Caco-2 (cell line): ENCODE data around the gene GSK3B. TPM values are rescaled to one million over a fixed set of nuclear protein-coding genes. Genes with fewer than 3 reads are reported as not detected.
"Not testable (repeated sequence)": the region's sequence is repeated elsewhere in the genome, so short reads cannot be mapped to it uniquely, and the experiment has no call there.

Source experiments
- BruUV-seq: library from RNA; stranded (reverse); fragments of 400-500 nt; replicated peaks from 2 replicates; lab custom pipeline; 2021; lab: Mats Ljungman, UMichigan
- CTCF ChIA-PET: fragments of 300-600 bp; sonication (Branson Sonifier 250); formaldehyde crosslinking; loops from one replicate; lab custom pipeline; 2022; ENCODE audit warnings: antibody characterized with exemption; lab: Charles Lee
- POLR2A ChIA-PET: fragments of 300-600 bp; sonication (Branson Sonifier 250); formaldehyde crosslinking; loops from one replicate; lab custom pipeline; 2022; ENCODE audit warnings: antibody characterized with exemption; lab: Charles Lee
- DNase-seq, 2 experiments: peaks; one replicate each; pipeline versions ENCODE4 v3.0.0 to v3.0.0-alpha.2; 2020 to 2022
- H3K27me3 ChIP-seq: replicated peaks from 2 replicates; pipeline ENCODE4 v1.6.0; 2011; ENCODE audit warnings: low read length; ENCODE audit not compliant: control insufficient read depth, insufficient read depth
- H3K36me3 ChIP-seq: 2 replicates; pipeline ENCODE4 v1.5.1; 2011; ENCODE audit warnings: low read length; ENCODE audit not compliant: control insufficient read depth, insufficient read depth
- H3K4me1 ChIP-seq: fragments of 250-450 bp; sonication (Bioruptor Pico); 2 replicates; pipeline ENCODE4 v1.5.1; 2020; ENCODE audit warnings: mild to moderate bottlenecking
- H3K4me3 ChIP-seq: 2 replicates; pipeline ENCODE4 v1.5.1; 2011; ENCODE audit warnings: low read depth, mild to moderate bottlenecking, control low read depth, low read length
- H3K9me3 ChIP-seq: fragments of 250-450 bp; sonication (Bioruptor Pico); 2 replicates; pipeline ENCODE4 v1.5.1; 2020; ENCODE audit warnings: mild to moderate bottlenecking, moderate library complexity
- H3K27ac Mint-ChIP-seq: one replicate; pipeline ENCODE4 v1.8.0; 2022; ENCODE audit warnings: mixed read lengths; ENCODE audit not compliant: unreplicated experiment
- H3K27me3 Mint-ChIP-seq: one replicate; pipeline ENCODE4 v1.8.0; 2022; ENCODE audit warnings: mixed read lengths; ENCODE audit not compliant: insufficient read depth, unreplicated experiment
- H3K36me3 Mint-ChIP-seq: one replicate; pipeline ENCODE4 v1.8.0; 2022; ENCODE audit warnings: mild to moderate bottlenecking, mixed read lengths; ENCODE audit not compliant: insufficient read depth, unreplicated experiment
- H3K4me1 Mint-ChIP-seq: one replicate; pipeline ENCODE4 v1.8.0; 2022; ENCODE audit warnings: low read depth, mixed read lengths; ENCODE audit not compliant: unreplicated experiment
- H3K4me3 Mint-ChIP-seq: one replicate; pipeline ENCODE4 v1.8.0; 2022; ENCODE audit warnings: mild to moderate bottlenecking, moderate library complexity, mixed read lengths; ENCODE audit not compliant: unreplicated experiment
- H3K9me3 Mint-ChIP-seq: one replicate; pipeline ENCODE4 v1.8.0; 2022; ENCODE audit warnings: mixed read lengths; ENCODE audit not compliant: unreplicated experiment
- intact Hi-C: fragments of 100-400 bp; cut with micrococcal nuclease; formaldehyde crosslinking; loops from one replicate; pipeline ENCODE4 v1.10.0; 2022; ENCODE audit not compliant: unreplicated experiment
- total RNA-seq: library from RNA; stranded (reverse); gene quantifications from 2 replicates; pipeline ENCODE4 v1.2.3, GENCODE V29; 2022
- TF ChIP-seq, protein P1 (sequence below), 2 experiments: fragments of 200-600 bp in 1 of 2; IDR thresholded peaks; 1 replicate in 1 of 2; 2 replicates in 1 of 2; pipeline versions ENCODE4 v1.5.1 to v1.8.0; 2011 to 2022; ENCODE audit warnings: antibody characterized with exemption in 1 of 2, control low read depth in 1 of 2, inconsistent platforms in 1 of 2, low read depth in 1 of 2, low read length in 1 of 2, mild to moderate bottlenecking in 1 of 2, moderate library complexity in 1 of 2; ENCODE audit not compliant: insufficient read depth in 1 of 2, severe bottlenecking in 1 of 2, unreplicated experiment in 1 of 2

Gene GSK3B
- total RNA-seq, 1 experiment from 2014 or later, result 55.2 TPM

DNA sequence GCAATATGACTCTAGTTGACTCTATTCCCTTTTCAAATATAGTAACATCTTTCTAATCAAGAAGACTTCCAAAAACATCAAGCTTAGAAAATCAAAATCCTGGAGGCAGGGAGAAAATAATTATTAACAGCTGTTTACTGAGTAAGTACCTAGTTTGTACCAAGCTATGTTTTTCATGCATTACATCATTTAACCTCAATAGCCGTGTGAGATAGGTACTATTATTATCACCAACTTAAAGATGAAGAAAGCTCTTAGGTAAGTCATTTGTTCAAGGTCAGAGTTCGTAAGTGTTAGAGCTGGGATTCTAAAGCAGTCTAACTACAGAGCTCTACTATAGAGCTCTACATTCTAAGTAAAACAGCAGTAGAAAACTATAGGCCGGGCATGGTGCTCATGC, 41.6 kb downstream of the GSK3B start:
- no peaks in the 10 kb centered on the region for H3K4me1 ChIP-seq
- no peak for DNase-seq
- CTCF ChIA-PET, result no interaction called here
- TF ChIP-seq, protein P1, sequence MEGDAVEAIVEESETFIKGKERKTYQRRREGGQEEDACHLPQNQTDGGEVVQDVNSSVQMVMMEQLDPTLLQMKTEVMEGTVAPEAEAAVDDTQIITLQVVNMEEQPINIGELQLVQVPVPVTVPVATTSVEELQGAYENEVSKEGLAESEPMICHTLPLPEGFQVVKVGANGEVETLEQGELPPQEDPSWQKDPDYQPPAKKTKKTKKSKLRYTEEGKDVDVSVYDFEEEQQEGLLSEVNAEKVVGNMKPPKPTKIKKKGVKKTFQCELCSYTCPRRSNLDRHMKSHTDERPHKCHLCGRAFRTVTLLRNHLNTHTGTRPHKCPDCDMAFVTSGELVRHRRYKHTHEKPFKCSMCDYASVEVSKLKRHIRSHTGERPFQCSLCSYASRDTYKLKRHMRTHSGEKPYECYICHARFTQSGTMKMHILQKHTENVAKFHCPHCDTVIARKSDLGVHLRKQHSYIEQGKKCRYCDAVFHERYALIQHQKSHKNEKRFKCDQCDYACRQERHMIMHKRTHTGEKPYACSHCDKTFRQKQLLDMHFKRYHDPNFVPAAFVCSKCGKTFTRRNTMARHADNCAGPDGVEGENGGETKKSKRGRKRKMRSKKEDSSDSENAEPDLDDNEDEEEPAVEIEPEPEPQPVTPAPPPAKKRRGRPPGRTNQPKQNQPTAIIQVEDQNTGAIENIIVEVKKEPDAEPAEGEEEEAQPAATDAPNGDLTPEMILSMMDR (IDR thresholded peaks at IDR 0.05; ENCODE audit: insufficient read depth in 1 of 2, low read depth in 1 of 2, low read length in 1 of 2, severe bottlenecking in 1 of 2, unreplicated experiment in 1 of 2), result no peak
- H3K27me3 ChIP-seq, result no peaks in the 10 kb centered on the region
- no peaks in the 10 kb centered on the region for H3K27me3 Mint-ChIP-seq
- H3K4me3 Mint-ChIP-seq, result no peak overlapping the region
- peaks cover 12% of the 10 kb centered on the region for H3K9me3 Mint-ChIP-seq
- H3K36me3 Mint-ChIP-seq, result no peaks in the 10 kb centered on the region
- H3K36me3 ChIP-seq, result no peaks in the 10 kb centered on the region
- POLR2A ChIA-PET, result no interaction called here
- H3K4me1 Mint-ChIP-seq, result peaks cover 12% of the 10 kb centered on the region
- H3K9me3 ChIP-seq, result no peaks in the 10 kb centered on the region
- intact Hi-C loops, result no loop called here
- BruUV-seq, result no TSS peak
- H3K4me3 ChIP-seq, result no peak overlapping the region
- H3K27ac Mint-ChIP-seq, result no peak overlapping the region

DNA sequence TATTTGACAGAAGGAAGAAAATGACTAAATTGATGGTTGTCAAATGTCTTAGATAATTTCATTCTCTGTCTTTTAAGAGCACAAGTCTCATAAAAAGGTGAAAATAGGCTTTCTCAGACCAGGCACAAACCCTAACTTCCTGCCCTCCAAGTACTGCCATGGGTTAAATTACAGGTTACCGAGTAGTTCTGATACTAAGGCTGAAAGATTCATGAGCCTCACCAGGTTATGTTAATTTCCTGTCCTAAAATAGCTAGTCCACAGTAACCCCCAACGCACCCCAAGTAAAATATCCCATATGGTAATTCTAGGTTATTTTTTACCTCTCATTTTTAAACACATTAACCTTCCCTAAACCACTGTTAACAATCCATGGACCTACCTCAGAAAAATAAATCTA, 42.0 kb downstream of the GSK3B start:
- Mint-ChIP-seq H3K27ac (no peak overlapping the region), H3K4me3 (no peak overlapping the region), H3K27me3 (no peaks in the 10 kb centered on the region), H3K9me3 (peaks cover 12% of the 10 kb centered on the region), H3K4me1 (peaks cover 12% of the 10 kb centered on the region), H3K36me3 (no peaks in the 10 kb centered on the region)
- Histone ChIP-seq H3K36me3 (no peaks in the 10 kb centered on the region), H3K4me1 (no peaks in the 10 kb centered on the region), H3K9me3 (no peaks in the 10 kb centered on the region), H3K4me3 (no peak overlapping the region), H3K27me3 (no peaks in the 10 kb centered on the region)
- CTCF ChIA-PET, result no interaction called here
- intact Hi-C loops, result no loop called here
- no TSS peak for BruUV-seq
- TF ChIP-seq, protein P1 (IDR thresholded peaks at IDR 0.05; ENCODE audit: insufficient read depth in 1 of 2, low read depth in 1 of 2, low read length in 1 of 2, severe bottlenecking in 1 of 2, unreplicated experiment in 1 of 2), result no peak
- POLR2A ChIA-PET, result no interaction called here
- no peak for DNase-seq

DNA sequence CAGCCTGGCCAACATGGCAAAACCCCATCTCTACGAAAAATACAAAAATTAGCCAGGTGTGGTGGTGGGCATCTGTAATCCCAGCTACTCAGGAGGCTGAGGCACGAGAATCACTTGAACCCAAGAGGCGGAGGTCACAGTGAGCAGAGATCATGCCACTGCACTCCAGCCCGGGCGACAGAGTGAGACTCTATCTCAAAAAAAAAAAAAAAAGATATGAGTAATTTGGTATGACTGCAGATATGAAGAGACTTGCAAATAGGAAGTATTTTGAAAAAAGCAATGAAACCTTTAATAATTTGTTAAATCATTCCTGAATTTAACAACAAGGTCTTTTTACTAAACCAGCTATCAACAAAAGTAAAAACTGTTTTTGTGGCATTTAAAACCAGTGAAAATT, 42.7 kb downstream of the GSK3B start:
- H3K36me3 Mint-ChIP-seq, POLR2A ChIA-PET, H3K4me1 ChIP-seq, H3K27me3 Mint-ChIP-seq, BruUV-seq, H3K4me3 Mint-ChIP-seq, intact Hi-C loops, H3K27ac Mint-ChIP-seq, H3K9me3 ChIP-seq, H3K4me3 ChIP-seq, DNase-seq, H3K27me3 ChIP-seq, H3K36me3 ChIP-seq, CTCF ChIA-PET: not testable (repeated sequence)
- Mint-ChIP-seq H3K9me3 (peaks cover 12% of the 10 kb centered on the region), H3K4me1 (peaks cover 12% of the 10 kb centered on the region)
